ENCODE measurements around the gene IL6R. TPM values are rescaled to one million over a fixed set of nuclear protein-coding genes. Genes with fewer than 3 reads are reported as not detected.

The IL6R gene
- total RNA-seq, 1 donor from 2014 or later = 0.09 TPM

GRCh38 chr1:154445040-154445472 lies 39.9 kb downstream of the IL6R start:
- TF ChIP-seq CTCF (conservative IDR thresholded peaks at IDR 0.05) = no peak
- Mint-ChIP-seq H3K36me3 (ENCODE audit: low read depth) (no peaks in the 10 kb centered on the region), H3K4me1 (peaks cover 6% of the 10 kb centered on the region), H3K27me3 (ENCODE audit: low read depth) (no peaks in the 10 kb centered on the region), H3K9me3 (no peaks in the 10 kb centered on the region), H3K27ac (ENCODE audit: unreplicated experiment) (no peak overlapping the region), H3K4me3 (no peak overlapping the region)
- no peak for DNase-seq (ENCODE audit: low read depth, low spot score)

- Mint-ChIP-seq H3K9me3 (no peaks in the 10 kb centered on the region), H3K36me3 (ENCODE audit: low read depth) (no peaks in the 10 kb centered on the region), H3K27me3 (ENCODE audit: low read depth) (no peaks in the 10 kb centered on the region), H3K27ac (ENCODE audit: unreplicated experiment) (no peak overlapping the region), H3K4me3 (no peak overlapping the region), H3K4me1 (peaks cover 6% of the 10 kb centered on the region)
- TF ChIP-seq CTCF (conservative IDR thresholded peaks at IDR 0.05) = no peak
- no peak for DNase-seq (ENCODE audit: low read depth, low spot score)
These were observed 41.1 kb downstream of the IL6R start for GRCh38 chr1:154446292-154446691.

- no peak for TF ChIP-seq CTCF (conservative IDR thresholded peaks at IDR 0.05)
- Mint-ChIP-seq H3K27me3 (ENCODE audit: low read depth) (no peaks in the 10 kb centered on the region), H3K4me1 (peaks cover 5% of the 10 kb centered on the region), H3K9me3 (no peaks in the 10 kb centered on the region), H3K27ac (ENCODE audit: unreplicated experiment) (no peak overlapping the region), H3K36me3 (ENCODE audit: low read depth) (no peaks in the 10 kb centered on the region), H3K4me3 (no peak overlapping the region)
- no peak for DNase-seq (ENCODE audit: low read depth, low spot score)
These were observed 41.6 kb downstream of the IL6R start for GRCh38 chr1:154446789-154447188.

GRCh38 chr1:154448331-154448811 lies 43.2 kb downstream of the IL6R start:
- H3K9me3 Mint-ChIP-seq = no peaks in the 10 kb centered on the region
- no peak for DNase-seq (ENCODE audit: low read depth, low spot score)
- H3K27ac Mint-ChIP-seq (ENCODE audit: unreplicated experiment) = no peak overlapping the region
- no peak for TF ChIP-seq CTCF (conservative IDR thresholded peaks at IDR 0.05)
- no peak overlapping the region for H3K4me3 Mint-ChIP-seq
- H3K4me1 Mint-ChIP-seq = no peaks in the 10 kb centered on the region
- H3K36me3 Mint-ChIP-seq (ENCODE audit: low read depth) = no peaks in the 10 kb centered on the region
- H3K27me3 Mint-ChIP-seq (ENCODE audit: low read depth) = no peaks in the 10 kb centered on the region

GRCh38 chr1:154453161-154453560 lies 48.0 kb downstream of the IL6R start:
- Mint-ChIP-seq H3K4me3 (no peak overlapping the region), H3K9me3 (no peaks in the 10 kb centered on the region), H3K36me3 (ENCODE audit: low read depth) (no peaks in the 10 kb centered on the region), H3K27ac (ENCODE audit: unreplicated experiment) (no peak overlapping the region), H3K27me3 (ENCODE audit: low read depth) (peaks cover 3% of the 10 kb centered on the region), H3K4me1 (peaks cover 3% of the 10 kb centered on the region)
- TF ChIP-seq CTCF (conservative IDR thresholded peaks at IDR 0.05) = no peak
- DNase-seq (ENCODE audit: low read depth, low spot score) = no peak
